Measurements from ENCODE around the gene RPL7A.

RPL7A gene

DNA sequence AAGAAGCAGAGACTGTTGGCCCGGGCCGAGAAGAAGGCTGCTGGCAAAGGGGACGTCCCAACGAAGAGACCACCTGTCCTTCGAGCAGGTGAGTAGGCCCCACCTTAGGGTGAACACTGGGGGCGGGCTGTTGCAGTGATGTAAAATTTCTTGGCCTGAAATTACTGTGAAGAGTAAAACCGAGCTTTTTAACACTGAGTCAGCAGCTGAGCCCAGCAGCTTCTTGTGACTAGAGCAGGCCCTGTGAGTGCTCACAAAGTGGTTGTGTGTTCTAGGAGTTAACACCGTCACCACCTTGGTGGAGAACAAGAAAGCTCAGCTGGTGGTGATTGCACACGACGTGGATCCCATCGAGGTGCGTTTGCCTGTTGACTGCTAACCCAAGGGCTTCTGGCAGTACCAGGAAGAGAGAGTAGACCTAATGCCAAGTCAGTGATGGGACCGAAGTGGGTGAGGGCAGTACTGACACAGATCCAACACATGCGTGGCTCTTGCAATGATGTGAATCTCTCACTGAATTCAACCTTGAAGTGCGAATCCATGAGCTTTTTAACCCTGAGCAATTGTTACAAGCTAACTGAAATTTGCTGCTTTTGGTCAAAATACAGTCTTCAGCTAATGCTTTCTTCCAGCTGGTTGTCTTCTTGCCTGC lies 2.1 kb downstream of the RPL7A start:
- no peak for DNase-seq

GRCh38 chr9:133351526-133351907 lies 3.5 kb downstream of the RPL7A start:
- no peak for DNase-seq

DNA sequence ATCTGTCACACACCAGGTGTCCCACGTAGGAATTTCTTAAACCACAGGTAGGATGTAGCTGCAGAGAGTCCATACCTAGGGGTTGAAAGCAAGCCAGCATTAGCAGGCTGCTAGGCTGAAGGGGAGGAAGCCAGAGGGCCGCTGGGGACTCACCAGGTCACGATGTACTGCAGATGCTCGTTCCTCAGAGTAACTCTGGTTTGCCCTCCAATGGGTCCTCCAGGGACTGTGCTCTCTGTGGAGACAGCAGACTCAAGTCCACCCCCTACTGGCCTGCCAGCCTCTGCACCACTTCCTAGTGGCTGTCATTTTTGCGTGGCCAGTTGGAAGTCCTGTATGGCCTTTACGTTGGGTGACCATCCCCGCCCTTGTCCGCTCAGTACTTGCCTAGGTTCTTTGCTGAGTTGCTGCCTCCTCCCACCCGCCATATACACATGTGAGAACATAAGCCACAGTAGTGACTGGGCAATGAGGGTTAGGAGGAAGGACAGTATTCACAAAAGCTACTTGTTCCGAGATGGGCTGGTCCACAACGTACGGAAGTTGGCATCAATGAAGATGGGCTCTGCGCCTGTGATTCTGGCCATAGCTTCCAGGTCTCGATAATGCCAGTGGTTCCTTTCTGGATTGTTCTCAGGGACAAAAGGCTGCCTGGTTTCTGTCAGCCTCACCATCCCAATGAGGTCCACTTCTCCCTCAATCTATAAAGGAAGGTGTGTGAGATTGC lies 4.1 kb downstream of the RPL7A start:
- peak; percentile 65 for DNase-seq

- no peak for DNase-seq
These were observed 4.8 kb downstream of the RPL7A start for GRCh38 chr9:133352635-133353340.

- no peak for DNase-seq
These were observed 5.5 kb downstream of the RPL7A start for GRCh38 chr9:133353548-133353947.

DNA sequence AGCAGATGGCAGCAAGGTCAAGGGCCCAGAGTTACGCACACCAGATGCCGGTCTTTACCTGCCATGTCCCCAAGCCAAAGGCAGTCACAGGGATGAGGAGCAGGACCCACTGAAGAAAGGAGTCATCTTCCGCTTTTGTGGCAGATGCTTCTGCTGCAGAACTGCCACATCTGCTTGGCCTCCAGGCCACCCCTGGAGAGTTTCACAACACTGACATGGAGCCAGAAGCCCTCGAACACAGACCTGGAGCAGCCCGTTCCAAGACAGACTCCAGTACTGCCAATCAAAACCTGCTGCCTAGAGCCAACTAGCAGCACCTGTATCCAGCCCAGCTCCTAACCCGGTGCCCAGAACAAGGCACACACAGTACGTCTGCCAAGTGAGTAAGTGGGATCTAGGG lies 6.7 kb downstream of the RPL7A start:
- no peak for DNase-seq

DNA sequence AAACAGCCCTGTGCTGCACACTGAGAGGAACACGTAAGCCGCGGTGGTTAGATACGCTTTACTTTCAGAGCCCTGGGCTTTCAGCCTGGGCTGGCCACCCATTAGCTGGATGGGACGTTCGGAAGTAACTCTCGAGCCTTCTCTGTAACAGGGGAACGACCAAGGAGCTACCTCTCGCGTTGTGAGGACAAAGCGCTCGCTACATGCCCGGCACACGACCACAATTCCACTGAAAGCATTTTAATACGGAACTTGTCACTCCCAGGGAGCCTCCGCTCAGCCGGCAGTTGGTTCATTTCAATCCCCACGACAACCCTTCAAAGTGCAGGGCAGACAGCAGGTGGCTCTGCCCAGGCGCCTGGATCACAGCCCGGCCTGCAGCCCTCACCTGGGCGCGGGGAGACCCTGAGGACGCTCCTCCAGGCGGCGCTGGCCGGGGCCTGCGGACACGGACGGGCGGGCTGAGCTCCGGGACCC lies 7.9 kb downstream of the RPL7A start:
- DNase-seq = no peak

GRCh38 chr9:133356391-133357091 lies 8.5 kb downstream of the RPL7A start, which contains the start of the genes SURF1 and SURF2:
Gene SURF1, minus strand, starts transcription at chr9:133356487. Its CDS starts 34 bp downstream, at chr9:133356453.
Gene SURF2, plus strand, starts transcription at chr9:133356550. Its CDS starts 43 bp downstream, at chr9:133356593.
- peak; percentile 36 for DNase-seq

DNA sequence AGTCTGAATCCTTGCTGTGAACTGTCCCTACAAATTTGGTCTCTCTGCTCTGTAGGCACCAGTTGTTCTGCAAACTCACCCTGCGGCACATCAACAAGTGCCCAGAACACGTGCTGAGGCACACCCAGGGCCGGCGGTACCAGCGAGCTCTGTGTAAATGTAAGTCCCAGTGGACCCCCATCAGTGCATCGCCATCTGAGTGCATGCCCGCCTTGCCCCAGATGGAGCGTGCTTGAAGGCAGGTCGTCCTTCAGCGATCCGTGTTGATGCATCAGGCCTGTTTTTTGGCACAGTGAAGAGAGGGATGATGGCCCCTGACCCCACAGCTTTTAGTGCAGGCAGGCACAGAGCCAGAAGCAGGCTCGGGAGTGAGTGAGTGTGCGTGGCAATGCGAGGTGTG lies 9.6 kb downstream of the RPL7A start:
- DNase-seq = no peak

DNA sequence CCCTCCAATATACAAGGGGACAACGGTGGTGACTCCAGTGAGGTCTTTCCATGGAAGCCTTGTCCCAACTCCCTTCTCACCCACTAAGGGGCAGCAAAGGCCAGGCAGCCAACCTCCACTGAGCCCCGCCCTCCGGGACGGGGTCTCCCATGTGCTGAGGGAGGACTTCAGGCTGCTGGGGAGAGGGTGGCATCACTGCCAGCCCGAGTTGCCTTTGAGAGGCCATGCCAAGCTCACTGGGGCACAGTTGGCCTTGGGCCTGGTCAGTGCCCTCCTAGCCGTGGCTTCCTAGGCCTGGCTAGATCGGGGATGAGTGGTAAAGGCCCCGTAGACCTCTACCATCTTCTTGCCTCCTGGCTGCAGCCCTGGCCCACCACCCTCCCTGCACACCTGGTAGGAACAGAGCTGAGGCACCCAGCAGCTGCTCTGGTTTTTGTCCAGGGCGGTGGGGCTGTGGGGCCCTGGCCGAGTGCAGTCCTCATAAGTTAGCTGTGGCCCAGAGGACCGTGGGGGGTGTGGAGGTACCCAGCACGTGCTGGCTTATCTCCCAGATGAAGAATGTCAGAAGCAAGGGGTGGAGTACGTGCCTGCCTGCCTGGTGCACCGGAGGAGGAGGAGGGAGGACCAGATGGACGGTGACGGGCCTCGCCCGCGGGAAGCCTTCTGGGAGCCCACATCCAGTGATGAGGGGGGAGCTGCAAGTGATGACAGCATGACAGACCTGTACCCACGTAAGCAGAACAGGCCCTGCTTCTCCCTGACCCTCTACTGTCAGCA lies 11.6 kb downstream of the RPL7A start:
- DNase-seq = peak; percentile 51

DNA sequence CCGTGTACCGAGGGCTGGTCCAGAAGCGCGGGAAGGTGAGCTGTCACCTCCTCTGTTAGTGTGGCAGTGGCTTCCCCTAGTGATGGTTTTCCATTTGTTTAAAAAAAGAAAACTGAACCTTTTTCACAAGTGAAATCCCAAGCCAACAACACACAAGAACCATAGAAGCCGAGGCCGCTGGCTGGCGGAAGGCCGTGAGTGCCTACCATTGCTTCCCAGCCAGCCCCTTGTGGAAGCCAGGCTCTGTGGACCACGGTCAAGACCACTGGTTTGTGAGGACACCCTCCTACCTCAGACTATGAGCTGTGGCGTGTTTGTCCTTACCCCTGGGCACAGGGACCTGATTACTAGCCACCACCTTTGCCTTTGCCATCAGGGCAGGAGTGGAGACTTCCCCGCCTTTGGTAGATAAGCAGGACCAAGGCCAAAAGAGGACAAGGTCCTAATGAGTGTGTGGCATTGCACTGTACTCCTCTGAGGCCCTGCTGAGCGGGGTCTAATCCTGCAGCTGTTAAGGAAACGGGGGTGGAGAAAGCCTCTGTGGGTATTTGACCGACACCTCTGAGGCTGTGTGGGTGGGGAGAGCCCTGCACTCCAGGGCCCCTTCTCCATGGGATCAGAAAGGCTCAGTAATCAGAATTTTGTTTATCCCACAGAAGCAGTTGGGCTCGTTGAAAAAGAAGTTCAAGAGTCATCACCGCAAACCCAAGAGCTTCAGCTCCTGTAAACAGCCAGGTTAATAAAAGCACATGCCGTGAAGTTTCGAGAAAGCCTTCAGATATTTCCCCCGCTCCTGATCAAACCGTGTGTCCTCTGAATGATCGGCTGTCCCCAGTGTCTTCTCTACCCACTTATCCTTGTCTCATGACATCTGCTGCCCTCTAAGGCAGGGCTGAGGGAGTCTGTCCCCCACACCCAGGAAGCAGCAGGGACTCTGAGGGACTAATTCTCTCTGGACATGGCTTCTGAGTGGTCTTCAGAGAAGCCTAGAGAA lies 12.7 kb downstream of the RPL7A start:
- no peak for DNase-seq

GRCh38 chr9:133361507-133362092 lies 13.6 kb downstream of the RPL7A start:
- no peak for DNase-seq

DNA sequence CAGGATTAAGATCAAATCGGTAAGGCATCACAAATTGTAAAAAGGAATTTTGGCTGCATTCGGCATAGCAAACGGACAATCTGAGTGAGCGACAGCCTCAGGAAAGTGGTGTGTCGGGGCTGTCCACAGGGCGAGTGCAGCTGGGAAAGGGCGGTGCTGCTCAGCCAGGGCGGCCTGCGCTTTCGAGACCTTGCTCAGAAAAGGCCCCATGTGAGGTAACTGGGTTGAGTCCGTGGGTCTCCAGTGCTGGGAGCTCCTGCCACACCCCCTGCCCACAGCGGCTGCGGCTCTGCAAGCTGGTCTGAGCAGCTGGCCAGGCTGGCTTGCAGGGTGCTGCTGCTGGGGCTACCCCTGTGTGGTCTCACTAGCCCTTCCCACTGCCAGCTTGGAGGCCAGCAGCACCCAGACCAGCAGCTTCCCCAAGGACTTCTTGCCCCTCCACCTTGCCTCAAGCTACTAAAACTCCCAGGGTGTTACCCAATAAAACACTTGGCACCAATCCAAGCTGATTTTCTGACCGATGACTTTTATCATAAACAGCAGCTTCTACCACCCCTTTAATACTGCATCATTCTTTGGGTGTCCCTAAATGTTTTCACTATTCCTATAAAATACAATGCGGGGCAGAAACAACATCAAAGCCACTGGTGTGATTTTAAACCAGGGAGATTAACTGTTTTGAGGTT lies 14.5 kb downstream of the RPL7A start:
- DNase-seq = no peak

DNA sequence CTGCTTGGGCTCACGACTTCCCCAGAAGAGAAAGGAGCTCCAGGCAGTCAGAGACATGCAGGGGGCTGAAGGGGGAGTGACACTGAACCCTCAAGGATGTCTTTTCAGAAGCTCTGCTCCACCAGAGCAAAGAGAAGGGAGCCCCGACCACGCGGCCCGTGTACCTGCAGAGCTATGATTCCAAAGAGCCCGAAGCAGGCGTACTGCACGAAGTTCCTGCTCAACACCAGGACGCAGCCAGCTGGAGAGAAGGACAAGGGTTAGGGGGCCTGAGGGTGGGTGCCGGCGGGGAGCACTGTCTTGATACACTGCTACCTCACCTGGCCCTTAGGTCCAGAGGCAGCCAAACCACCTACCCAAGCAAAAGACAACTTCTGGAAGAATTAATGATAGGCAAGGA lies 18.4 kb downstream of the RPL7A start:
- no peak for DNase-seq

- DNase-seq = no peak
These were observed 19.2 kb downstream of the RPL7A start for GRCh38 chr9:133367221-133367620.

DNA sequence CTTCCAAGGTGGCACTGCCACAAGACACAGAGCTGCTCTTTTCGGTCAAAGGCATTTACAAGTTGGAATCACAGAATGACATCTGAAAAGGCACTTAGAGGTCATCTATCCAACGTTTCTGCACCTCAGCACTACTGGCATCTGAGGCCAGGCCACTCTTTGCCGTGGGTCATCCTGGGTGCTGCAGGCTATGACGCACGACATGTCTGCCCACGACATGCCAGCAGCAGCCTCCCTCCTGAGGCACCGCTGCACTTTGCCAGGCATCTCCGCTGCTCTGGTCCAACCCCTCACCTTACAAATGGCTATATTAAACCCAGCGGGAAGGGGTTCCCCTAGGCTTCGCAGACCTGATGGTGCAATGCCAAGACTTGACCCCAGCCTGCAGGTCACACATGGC lies 19.8 kb downstream of the RPL7A start:
- no peak for DNase-seq

DNA sequence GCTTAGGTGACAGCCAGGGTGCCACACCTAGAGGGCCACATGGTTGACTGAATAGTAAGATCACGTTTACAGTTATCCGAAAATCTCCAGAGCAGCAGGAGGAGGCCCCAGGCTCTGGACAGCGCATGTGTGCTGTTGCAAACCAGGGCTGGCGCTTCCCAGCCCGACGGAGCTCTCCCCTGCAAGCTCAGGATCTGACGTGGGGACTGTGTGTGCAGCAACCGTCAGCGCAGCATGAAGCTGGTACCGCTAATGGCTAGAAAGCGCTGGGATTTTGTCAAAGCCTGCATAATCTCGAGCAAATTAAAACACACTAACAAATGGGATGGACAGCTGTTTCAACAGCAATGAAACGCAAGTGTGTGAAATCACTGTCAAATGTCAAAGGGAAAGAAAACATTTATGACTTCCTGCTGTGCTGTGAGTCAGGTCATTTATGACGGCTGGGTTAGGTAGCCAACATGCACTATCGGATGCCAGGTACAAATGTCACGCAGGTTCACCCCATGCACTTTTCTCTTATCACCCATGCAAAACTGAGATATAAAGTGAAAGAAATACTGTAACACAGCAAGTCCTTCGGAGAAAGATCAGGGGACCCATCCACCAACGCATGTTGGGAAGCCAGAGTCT lies 20.3 kb downstream of the RPL7A start:
- DNase-seq = no peak

DNA sequence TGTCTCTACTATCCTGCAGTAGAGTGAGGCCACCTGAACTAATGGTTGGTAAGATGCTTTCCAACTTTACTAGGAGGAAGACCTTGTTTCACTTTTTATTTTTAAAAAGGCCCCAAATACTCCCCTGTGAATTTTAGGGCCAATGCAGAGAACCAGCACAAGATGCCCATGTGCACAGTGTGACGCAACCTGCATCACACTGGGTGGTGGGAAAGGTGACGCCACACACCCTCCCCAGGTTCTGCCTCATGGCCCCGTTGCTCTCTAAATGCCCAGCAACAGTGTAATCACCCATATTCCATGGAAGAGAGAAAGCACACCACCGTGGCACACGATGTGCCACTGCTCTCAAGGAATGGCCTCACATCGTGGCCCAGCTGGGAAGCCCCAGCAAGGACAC lies 21.4 kb downstream of the RPL7A start:
- no peak for DNase-seq

DNA sequence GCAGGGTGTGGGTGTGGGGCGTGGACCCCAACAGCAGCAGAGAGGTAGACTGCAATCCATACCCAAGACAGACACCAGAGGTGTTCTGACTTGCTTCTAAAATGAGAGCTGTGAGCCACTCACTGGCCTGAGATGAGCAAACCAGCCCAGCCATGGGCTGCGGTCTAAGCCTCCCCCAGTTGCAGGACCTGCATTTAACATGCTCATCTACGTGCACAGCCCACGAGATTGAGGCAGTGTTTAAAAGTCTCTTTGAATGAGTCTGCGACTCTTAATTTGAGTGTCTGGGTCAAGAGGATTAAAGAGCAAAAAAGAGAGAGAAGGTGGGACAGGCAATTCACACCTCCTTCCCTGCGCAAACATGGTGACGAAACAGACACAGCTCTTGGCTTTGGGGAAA lies 21.9 kb downstream of the RPL7A start:
- DNase-seq = no peak

DNA sequence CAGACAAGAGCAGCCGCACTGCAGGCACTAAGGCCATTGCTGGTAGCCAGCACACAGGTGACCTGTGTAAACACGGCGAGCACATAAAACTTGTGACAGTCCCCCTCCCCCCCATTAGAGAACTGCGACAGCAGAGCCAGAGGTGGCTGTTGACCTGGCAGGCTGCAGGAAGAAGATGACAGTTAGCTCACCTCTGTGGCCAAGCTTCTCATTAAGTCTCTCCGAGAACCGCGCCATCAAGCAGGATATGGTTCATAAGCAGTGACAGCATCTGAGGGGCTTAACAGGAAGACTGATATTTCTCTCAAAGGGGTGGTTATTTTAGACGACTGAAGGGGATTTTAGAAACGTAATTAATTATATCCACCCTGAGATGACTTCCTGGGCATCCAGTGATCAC lies 22.7 kb downstream of the RPL7A start:
- no peak for DNase-seq

Data from DMS 273 treated with DMSO at 0.1 percent for 48 hours (cell line).